ENCODE data around the gene ADCY9. TPM values are rescaled to one million over a fixed set of nuclear protein-coding genes. Genes with fewer than 3 reads are reported as not detected.

Gene ADCY9
- total and polyA plus RNA-seq, 4 donors: 7.9 to 40.1 (median 24.7) TPM

GRCh38 chr16:4135537-4135936 lies 19.3 kb upstream of the ADCY9 start:
- ATAC-seq (ENCODE audit: low FRiP score) (no peak), DNase-seq (no peak)
- H3K9me3 ChIP-seq (ENCODE audit: control insufficient read depth, low read length): no peaks in the 10 kb centered on the region
- H3K4me3 ChIP-seq (ENCODE audit: low read length in 2 of 2): no peak overlapping the region
- 98 to 100% methylated on average over 1 of the region's 1 CpG for WGBS, 2 donors
- H3K27ac ChIP-seq (ENCODE audit: low read depth in 1 of 2, low read length in 2 of 2): no peak overlapping the region
- no peaks in the 10 kb centered on the region for H3K27me3 ChIP-seq (ENCODE audit: control insufficient read depth in 1 of 2, insufficient read depth in 2 of 2, low read length in 1 of 2)
- intact Hi-C loops (cut with DNase I): no loop called here
- H3K36me3 ChIP-seq (ENCODE audit: control insufficient read depth in 1 of 2, insufficient read depth in 2 of 2, low read length in 1 of 2): no peaks in the 10 kb centered on the region
- H3K4me1 ChIP-seq (ENCODE audit: control insufficient read depth in 1 of 2, insufficient read depth in 2 of 2, low read length in 2 of 2): no peaks in the 10 kb centered on the region

GRCh38 chr16:4133897-4134372 lies 17.7 kb upstream of the ADCY9 start:
- Histone ChIP-seq H3K36me3 (ENCODE audit: control insufficient read depth in 1 of 2, insufficient read depth in 2 of 2, low read length in 1 of 2) (no peaks in the 10 kb centered on the region), H3K9me3 (ENCODE audit: control insufficient read depth, low read length) (no peaks in the 10 kb centered on the region), H3K27me3 (ENCODE audit: control insufficient read depth in 1 of 2, insufficient read depth in 2 of 2, low read length in 1 of 2) (no peaks in the 10 kb centered on the region), H3K4me3 (ENCODE audit: low read length in 2 of 2) (no peak overlapping the region), H3K4me1 (ENCODE audit: control insufficient read depth in 1 of 2, insufficient read depth in 2 of 2, low read length in 2 of 2) (no peaks in the 10 kb centered on the region), H3K27ac (ENCODE audit: low read depth in 1 of 2, low read length in 2 of 2) (no peak overlapping the region)
- WGBS, 2 donors: 90 to 95% methylated on average over 10 of the region's 10 CpGs
- intact Hi-C loops (cut with DNase I): no loop called here
- DNase-seq (no peak), ATAC-seq (ENCODE audit: low FRiP score) (no peak)

GRCh38 chr16:4131621-4132020 lies 15.4 kb upstream of the ADCY9 start:
- Histone ChIP-seq H3K4me1 (ENCODE audit: control insufficient read depth in 1 of 2, insufficient read depth in 2 of 2, low read length in 2 of 2) (no peaks in the 10 kb centered on the region), H3K27me3 (ENCODE audit: control insufficient read depth in 1 of 2, insufficient read depth in 2 of 2, low read length in 1 of 2) (no peaks in the 10 kb centered on the region), H3K4me3 (ENCODE audit: low read length in 2 of 2) (no peak overlapping the region), H3K27ac (ENCODE audit: low read depth in 1 of 2, low read length in 2 of 2) (no peak overlapping the region), H3K9me3 (ENCODE audit: control insufficient read depth, low read length) (no peaks in the 10 kb centered on the region), H3K36me3 (ENCODE audit: control insufficient read depth in 1 of 2, insufficient read depth in 2 of 2, low read length in 1 of 2) (no peaks in the 10 kb centered on the region)
- ATAC-seq (ENCODE audit: low FRiP score): no peak
- DNase-seq: no peak
- 73 to 74% methylated on average over 13 of the region's 13 CpGs for WGBS, 2 donors
- intact Hi-C loops (cut with DNase I): no loop called here

GRCh38 chr16:4124535-4125294 lies 8.5 kb upstream of the ADCY9 start:
- intact Hi-C loops (cut with DNase I): no loop called here
- Histone ChIP-seq H3K9me3 (ENCODE audit: control insufficient read depth, low read length) (no peaks in the 10 kb centered on the region), H3K27me3 (ENCODE audit: control insufficient read depth in 1 of 2, insufficient read depth in 2 of 2, low read length in 1 of 2) (no peaks in the 10 kb centered on the region), H3K27ac (ENCODE audit: low read depth in 1 of 2, low read length in 2 of 2) (no peak overlapping the region), H3K36me3 (ENCODE audit: control insufficient read depth in 1 of 2, insufficient read depth in 2 of 2, low read length in 1 of 2) (no peaks in the 10 kb centered on the region), H3K4me1 (ENCODE audit: control insufficient read depth in 1 of 2, insufficient read depth in 2 of 2, low read length in 2 of 2) (no peaks in the 10 kb centered on the region), H3K4me3 (ENCODE audit: low read length in 2 of 2) (no peak overlapping the region)
- ATAC-seq (ENCODE audit: low FRiP score) (no peak), DNase-seq (peak in 1 of 2 donors; percentile 4)
- 87 to 93% methylated on average over 12 of the region's 12 CpGs for WGBS, 2 donors

GRCh38 chr16:4123616-4124300 lies 7.5 kb upstream of the ADCY9 start:
- no peak for ATAC-seq (ENCODE audit: low FRiP score)
- Histone ChIP-seq H3K9me3 (ENCODE audit: control insufficient read depth, low read length) (no peaks in the 10 kb centered on the region), H3K36me3 (ENCODE audit: control insufficient read depth in 1 of 2, insufficient read depth in 2 of 2, low read length in 1 of 2) (no peaks in the 10 kb centered on the region), H3K27ac (ENCODE audit: low read depth in 1 of 2, low read length in 2 of 2) (no peak overlapping the region), H3K4me3 (ENCODE audit: low read length in 2 of 2) (no peak overlapping the region), H3K27me3 (ENCODE audit: control insufficient read depth in 1 of 2, insufficient read depth in 2 of 2, low read length in 1 of 2) (no peaks in the 10 kb centered on the region), H3K4me1 (ENCODE audit: control insufficient read depth in 1 of 2, insufficient read depth in 2 of 2, low read length in 2 of 2) (no peaks in the 10 kb centered on the region)
- intact Hi-C loops (cut with DNase I): no loop called here
- DNase-seq: peak in 1 of 2 donors; percentile 17
- WGBS, 2 donors: 52 to 55% methylated on average over 16 of the region's 16 CpGs

GRCh38 chr16:4120176-4120575 lies 3.9 kb upstream of the ADCY9 start:
- intact Hi-C loops (cut with DNase I): no loop called here

GRCh38 chr16:4117250-4117578 lies 972 bp upstream of the ADCY9 start:
- no peaks in the 10 kb centered on the region for H3K9me3 ChIP-seq (ENCODE audit: control insufficient read depth, low read length)
- no peaks in the 10 kb centered on the region for H3K27me3 ChIP-seq (ENCODE audit: control insufficient read depth in 1 of 2, insufficient read depth in 2 of 2, low read length in 1 of 2)
- 89 to 94% methylated on average over 12 of the region's 12 CpGs for WGBS, 2 donors
- no peaks in the 10 kb centered on the region for H3K36me3 ChIP-seq (ENCODE audit: control insufficient read depth in 1 of 2, insufficient read depth in 2 of 2, low read length in 1 of 2)
- no peak for ATAC-seq (ENCODE audit: low FRiP score)
- no peak overlapping the region for H3K27ac ChIP-seq (ENCODE audit: low read depth in 1 of 2, low read length in 2 of 2)
- no peaks in the 10 kb centered on the region for H3K4me1 ChIP-seq (ENCODE audit: control insufficient read depth in 1 of 2, insufficient read depth in 2 of 2, low read length in 2 of 2)
- no peak overlapping the region for H3K4me3 ChIP-seq (ENCODE audit: low read length in 2 of 2)
- DNase-seq: peak in 1 of 2 donors; percentile 44
- intact Hi-C loops (cut with DNase I): loop anchor here in 1 of 2 donors (5.0 to 10.0 kb wide), 3 partner anchors 65 to 160 kb away; no protein-coding TSS in a partner anchor

More at GRCh38 chr16:4120176-4120575, 3.9 kb upstream of the ADCY9 start:
- 94 to 95% methylated on average over 4 of the region's 4 CpGs for WGBS, 2 donors
- Histone ChIP-seq H3K4me1 (ENCODE audit: control insufficient read depth in 1 of 2, insufficient read depth in 2 of 2, low read length in 2 of 2) (no peaks in the 10 kb centered on the region), H3K27me3 (ENCODE audit: control insufficient read depth in 1 of 2, insufficient read depth in 2 of 2, low read length in 1 of 2) (no peaks in the 10 kb centered on the region), H3K27ac (ENCODE audit: low read depth in 1 of 2, low read length in 2 of 2) (no peak overlapping the region), H3K4me3 (ENCODE audit: low read length in 2 of 2) (no peak overlapping the region), H3K9me3 (ENCODE audit: control insufficient read depth, low read length) (no peaks in the 10 kb centered on the region), H3K36me3 (ENCODE audit: control insufficient read depth in 1 of 2, insufficient read depth in 2 of 2, low read length in 1 of 2) (no peaks in the 10 kb centered on the region)
- ATAC-seq (ENCODE audit: low FRiP score): no peak
- DNase-seq: no peak

- peak overlapping the region; percentile 86 to 88 for H3K4me3 ChIP-seq (ENCODE audit: low read length in 2 of 2)
- 0 to 1% methylated on average over 37 to 71 of the region's 71 CpGs for WGBS, 2 donors
- intact Hi-C loops (cut with DNase I): loop anchor here in 1 of 2 donors (5.0 to 10.0 kb wide), 3 partner anchors 66 to 159 kb away; no protein-coding TSS in a partner anchor
- H3K36me3 ChIP-seq (ENCODE audit: control insufficient read depth in 1 of 2, insufficient read depth in 2 of 2, low read length in 1 of 2): no peaks in the 10 kb centered on the region
- DNase-seq (peak in 1 of 2 donors; percentile 50), ATAC-seq (ENCODE audit: low FRiP score) (no peak)
- no peaks in the 10 kb centered on the region for H3K9me3 ChIP-seq (ENCODE audit: control insufficient read depth, low read length)
- H3K4me1 ChIP-seq (ENCODE audit: control insufficient read depth in 1 of 2, insufficient read depth in 2 of 2, low read length in 2 of 2): no peaks in the 10 kb centered on the region
- no peaks in the 10 kb centered on the region for H3K27me3 ChIP-seq (ENCODE audit: control insufficient read depth in 1 of 2, insufficient read depth in 2 of 2, low read length in 1 of 2)
- peak overlapping the region in 1 of 2 donors; percentile 36 for H3K27ac ChIP-seq (ENCODE audit: low read depth in 1 of 2, low read length in 2 of 2)
Measured at GRCh38 chr16:4115949-4116318, 308 bp downstream of the ADCY9 start.
